VCaP (cell line): ENCODE measurements around the gene ARL3.

ENCODE experiments used
- H3K27ac ChIP-seq: fragments of 450-650 bp; 2 replicates; pipeline ENCODE4 v1.5.1; 2017
- CTCF ChIP-seq: fragments of 450-650 bp; conservative IDR thresholded peaks from 2 replicates; pipeline ENCODE4 v1.5.1; 2017; ENCODE audit warnings: mild to moderate bottlenecking, moderate library complexity

ARL3 gene

GRCh38 chr10:102649797-102650654, 64.2 kb downstream of the ARL3 start:
- TF ChIP-seq CTCF = no peak
- H3K27ac ChIP-seq = peak overlapping the region; percentile 34; the same call in 1 of the 2 replicates

- peak overlapping the region; percentile 34; the same call in 1 of the 2 replicates for H3K27ac ChIP-seq
These were observed 65.1 kb downstream of the ARL3 start for GRCh38 chr10:102648889-102649796.

DNA sequence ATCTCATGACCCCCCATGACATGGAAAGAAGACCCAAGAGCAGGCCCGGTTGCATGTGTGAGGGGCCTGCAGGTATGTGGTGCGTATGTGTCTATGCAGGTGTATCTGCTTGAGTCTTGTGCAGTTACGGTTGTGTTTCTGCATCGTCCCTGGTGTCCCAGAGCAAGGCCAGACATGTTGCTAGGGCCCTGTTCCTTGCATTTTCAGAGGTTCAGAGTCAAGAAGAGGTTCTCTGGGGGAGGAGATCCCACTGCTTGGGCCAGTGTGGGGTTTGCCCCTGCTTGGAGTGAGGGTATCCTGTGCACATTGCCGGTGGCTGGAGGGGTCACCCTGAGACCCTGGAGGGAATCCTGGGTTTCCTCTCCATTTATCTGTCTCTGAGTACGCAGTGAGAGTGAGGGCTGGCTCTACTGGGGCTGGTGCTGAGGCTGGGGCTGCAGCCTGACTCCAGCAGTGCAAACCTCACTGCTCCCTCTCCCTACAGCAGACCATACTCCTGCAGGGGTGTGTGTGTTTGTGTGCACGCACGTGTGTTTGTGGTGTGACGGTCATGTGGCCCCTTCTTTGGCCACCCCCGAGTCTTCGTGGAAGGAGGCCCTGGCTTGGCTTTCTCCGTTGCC, 65.8 kb downstream of the ARL3 start:
- TF ChIP-seq CTCF = no peak
- peak overlapping the region; percentile 34; the same call in 1 of the 2 replicates for H3K27ac ChIP-seq

More at GRCh38 chr10:102648889-102649796, 65.1 kb downstream of the ARL3 start:
- TF ChIP-seq CTCF = no peak

GRCh38 chr10:102647443-102648268, 66.5 kb downstream of the ARL3 start:
- H3K27ac ChIP-seq = peak overlapping the region; percentile 97; the same call in 1 of the 2 replicates

DNA sequence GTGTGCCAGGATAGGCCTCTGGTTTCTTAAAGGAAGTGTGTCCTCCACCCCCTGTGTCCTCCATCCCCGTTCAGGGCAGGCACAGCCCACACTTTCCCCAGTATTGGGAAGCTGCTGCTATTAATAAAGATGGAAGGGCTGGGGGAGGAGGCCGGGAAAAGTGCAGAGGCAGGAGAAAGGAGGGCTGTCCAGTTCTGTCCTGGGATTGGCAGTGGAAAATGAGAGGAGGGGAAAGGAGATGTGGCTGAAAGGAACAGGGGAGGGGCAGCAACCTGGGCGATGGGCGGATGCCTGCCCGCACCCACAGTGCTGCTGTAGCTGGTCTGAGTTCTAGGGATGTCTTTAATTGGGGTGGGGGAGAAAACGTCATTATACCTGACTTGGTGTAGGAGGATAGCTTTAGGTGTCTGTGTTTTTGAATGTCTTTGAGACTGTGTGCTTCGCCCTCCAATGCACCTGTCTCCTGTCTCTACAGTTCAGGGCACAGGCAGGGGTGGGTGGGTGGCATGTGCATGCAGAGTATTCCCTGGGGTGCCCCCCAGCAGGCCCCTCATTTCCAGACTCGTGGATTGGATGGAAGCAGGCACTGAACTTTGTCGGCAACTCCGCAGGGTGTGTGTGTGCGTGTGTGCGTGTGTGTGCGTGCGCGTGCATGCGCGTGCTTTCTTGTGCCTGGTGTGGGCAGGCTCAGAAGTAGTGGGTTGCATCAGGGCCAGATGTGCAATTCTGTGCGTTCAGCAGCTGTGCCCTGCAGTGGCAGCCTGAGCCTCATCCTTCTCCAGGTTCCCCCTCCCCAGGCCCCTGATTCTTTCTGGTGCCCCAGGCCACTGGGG, 67.4 kb downstream of the ARL3 start:
- no peak for TF ChIP-seq CTCF
- peak overlapping the region; percentile 97 for H3K27ac ChIP-seq

More at GRCh38 chr10:102647443-102648268, 66.5 kb downstream of the ARL3 start:
- no peak for TF ChIP-seq CTCF
